BLaER1 (cell line): ENCODE results near the gene KCNK4.
"Not testable (repeated sequence)": the region's sequence is repeated elsewhere in the genome, so short reads cannot be mapped to it uniquely, and the experiment has no call there.

Source experiments
- H3K27ac ChIP-seq: shearing (Covaris generic); formaldehyde crosslinking; 2 replicates; pipeline ENCODE4 v1.8.1; 2022
- H3K27me3 ChIP-seq: shearing (Covaris generic); formaldehyde crosslinking; 2 replicates; pipeline ENCODE4 v1.8.1; 2022
- H3K36me3 ChIP-seq: shearing (Covaris generic); formaldehyde crosslinking; 2 replicates; pipeline ENCODE4 v1.8.1; 2022
- H3K4me1 ChIP-seq: shearing (Covaris generic); formaldehyde crosslinking; 2 replicates; pipeline ENCODE4 v1.8.1; 2022
- H3K4me2 ChIP-seq: shearing (Covaris generic); formaldehyde crosslinking; 2 replicates; pipeline ENCODE4 v1.8.1; 2022
- H3K4me3 ChIP-seq: shearing (Covaris generic); formaldehyde crosslinking; 2 replicates; pipeline ENCODE4 v1.8.1; 2022
- H3K9ac ChIP-seq: shearing (Covaris generic); formaldehyde crosslinking; 2 replicates; pipeline ENCODE4 v1.8.1; 2022
- H3K9me3 ChIP-seq: shearing (Covaris generic); formaldehyde crosslinking; 2 replicates; pipeline ENCODE4 v1.8.1; 2022
- H4K20me1 ChIP-seq: shearing (Covaris generic); formaldehyde crosslinking; 2 replicates; pipeline ENCODE4 v1.8.1; 2022
- Cebpa-rat ChIP-seq: shearing (Covaris generic); IDR thresholded peaks from 2 replicates; pipeline ENCODE4 v1.8.1; 2022

The KCNK4 gene

DNA sequence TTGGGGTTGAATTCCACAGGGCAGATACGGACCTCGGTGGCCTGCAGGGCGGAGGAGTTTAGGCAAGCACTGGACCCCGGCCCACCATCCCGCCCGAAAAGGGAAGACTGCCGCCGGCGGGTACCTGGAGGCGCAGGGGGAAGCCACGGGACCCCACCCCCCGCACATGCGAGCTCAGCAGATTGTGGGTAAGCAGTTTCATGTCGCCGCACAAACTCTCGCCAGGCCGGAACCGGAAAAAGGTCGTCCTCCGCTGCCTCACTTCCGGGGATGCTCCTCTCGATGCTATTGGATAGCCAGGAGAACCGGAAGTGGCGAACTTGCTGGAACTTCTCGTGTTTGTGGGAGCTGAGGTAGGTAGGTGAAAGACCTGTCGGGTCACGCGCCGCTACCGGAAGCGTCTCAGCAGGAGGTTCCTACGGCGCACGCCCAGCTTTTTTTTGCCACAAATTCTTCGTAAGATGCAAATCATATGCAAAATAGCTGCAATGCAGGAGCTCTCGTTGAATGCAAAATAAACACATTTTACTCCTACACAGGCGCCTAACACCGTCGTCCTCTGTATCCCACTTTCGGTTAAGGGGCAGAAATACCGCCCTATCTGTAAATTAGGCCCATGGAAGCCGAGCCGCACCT, 26.3 kb downstream of the KCNK4 start, which contains the start of gene TRMT112:
Gene TRMT112 (minus strand): TSS at position 235 of the 636 bp plus-strand sequence. CDS start 33 bp downstream, at position 202.
- H3K4me3 ChIP-seq, result peak within 1 kb of the TSS; percentile 95
- H3K9ac ChIP-seq, result peak within 1 kb of the TSS; percentile 84
- H3K9me3 ChIP-seq, result no peaks in the 10 kb centered on the region
- no peak for TF ChIP-seq Cebpa-rat
- peak within 1 kb of the TSS; percentile 95 for H3K27ac ChIP-seq
- H3K27me3 ChIP-seq, result no peaks in the 10 kb centered on the region
- H4K20me1 ChIP-seq, result peaks cover 34% of the 10 kb centered on the region
- H3K36me3 ChIP-seq, result peaks cover 65% of the 10 kb centered on the region
- H3K4me1 ChIP-seq, result peaks cover 29% of the 10 kb centered on the region
- H3K4me2 ChIP-seq, result peak within 1 kb of the TSS; percentile 97

DNA sequence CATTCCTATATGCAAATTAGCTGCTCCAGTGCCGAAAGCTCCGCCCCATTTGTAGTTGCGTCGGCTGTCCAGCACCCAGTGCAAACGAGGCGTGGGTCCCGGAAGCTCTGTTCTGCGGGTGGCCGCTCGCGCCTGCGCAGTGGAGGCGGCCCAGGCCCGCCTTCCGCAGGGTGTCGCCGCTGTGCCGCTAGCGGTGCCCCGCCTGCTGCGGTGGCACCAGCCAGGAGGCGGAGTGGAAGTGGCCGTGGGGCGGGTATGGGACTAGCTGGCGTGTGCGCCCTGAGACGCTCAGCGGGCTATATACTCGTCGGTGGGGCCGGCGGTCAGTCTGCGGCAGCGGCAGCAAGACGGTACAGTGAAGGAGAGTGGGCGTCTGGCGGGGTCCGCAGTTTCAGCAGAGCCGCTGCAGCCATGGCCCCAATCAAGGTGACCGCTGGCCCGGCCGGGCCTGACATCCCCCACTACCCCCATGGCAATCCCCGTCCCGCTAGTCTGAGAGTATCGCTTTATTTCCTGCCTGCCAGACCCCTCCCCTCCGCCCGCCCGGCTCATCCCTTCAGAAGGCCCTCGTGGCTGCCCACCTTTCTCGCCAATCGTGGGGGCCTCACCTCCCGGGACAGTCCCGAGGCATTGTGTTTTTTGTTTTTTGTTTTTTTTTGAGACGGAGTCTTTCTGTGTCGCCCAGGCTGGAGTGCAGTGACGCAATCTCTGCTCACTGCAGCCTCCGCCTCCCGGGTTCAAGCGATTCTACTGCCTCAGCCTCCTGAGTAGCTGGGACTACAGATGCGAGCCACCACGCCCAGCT, 27.1 kb downstream of the KCNK4 start, which contains the start of gene PRDX5:
Gene PRDX5 (plus strand): TSS at position 161 of the 805 bp plus-strand sequence. CDS start 95 bp downstream, at position 256.
- peak within 1 kb of the TSS; percentile 97 for H3K4me2 ChIP-seq
- peaks cover 36% of the 10 kb centered on the region for H3K4me1 ChIP-seq
- H3K9ac ChIP-seq, result peak within 1 kb of the TSS; percentile 84
- peak; percentile 75 for TF ChIP-seq Cebpa-rat
- H3K36me3 ChIP-seq, result peaks cover 65% of the 10 kb centered on the region
- H3K27ac ChIP-seq, result peak within 1 kb of the TSS; percentile 95
- no peaks in the 10 kb centered on the region for H3K9me3 ChIP-seq
- H4K20me1 ChIP-seq, result peaks cover 27% of the 10 kb centered on the region; the same call in 1 of the 2 replicates
- peak within 1 kb of the TSS; percentile 95 for H3K4me3 ChIP-seq
- H3K27me3 ChIP-seq, result no peaks in the 10 kb centered on the region

DNA sequence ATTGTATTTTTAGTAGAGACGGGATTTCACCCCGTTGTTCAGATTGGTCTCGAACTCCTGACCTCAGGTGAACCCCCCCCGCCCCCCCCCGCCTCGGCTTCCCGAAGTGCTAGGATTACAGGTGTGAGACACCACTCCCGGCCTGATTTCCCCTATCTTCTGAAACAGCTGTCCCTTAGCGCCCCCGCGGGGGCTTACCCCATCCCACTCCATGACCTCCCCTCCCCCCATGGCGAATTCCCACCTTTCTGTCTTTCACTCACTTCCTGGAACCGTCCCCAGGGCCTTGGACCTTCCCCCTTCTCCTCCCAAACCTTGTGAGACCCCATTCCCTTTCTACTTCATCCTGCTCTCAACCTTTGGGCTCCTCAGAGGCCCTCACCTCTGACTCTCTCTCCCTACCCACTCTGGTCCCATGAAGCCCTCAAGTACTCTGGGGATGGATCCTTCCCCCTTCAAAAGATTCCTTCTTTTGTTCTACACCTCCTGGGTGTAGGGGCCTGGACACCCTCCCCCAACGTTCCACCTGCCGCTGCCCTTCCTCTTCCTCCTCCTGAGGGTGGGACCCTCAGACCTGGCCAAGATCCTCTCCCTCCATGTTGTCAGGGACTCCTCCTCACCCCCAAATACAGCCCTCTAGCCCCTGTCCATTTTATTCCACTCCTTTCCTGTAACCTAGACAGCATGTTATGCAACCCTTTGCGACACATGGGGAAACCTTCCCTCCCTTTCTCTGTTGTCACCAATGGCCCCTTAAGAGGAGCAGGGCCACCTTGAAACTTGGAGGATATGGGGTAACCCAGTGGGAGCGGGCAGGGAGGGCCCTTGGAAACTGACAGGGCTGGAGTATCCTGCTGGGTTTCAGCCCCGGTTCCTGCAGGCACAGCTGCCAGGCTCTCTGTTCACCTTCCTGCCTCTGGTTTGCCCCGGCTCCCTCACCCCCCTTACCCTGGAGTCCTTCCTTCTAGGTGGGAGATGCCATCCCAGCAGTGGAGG, 28.0 kb downstream of the KCNK4 start:
- H3K9ac ChIP-seq, result peak overlapping the region; percentile 84; the same call in 1 of the 2 replicates

DNA sequence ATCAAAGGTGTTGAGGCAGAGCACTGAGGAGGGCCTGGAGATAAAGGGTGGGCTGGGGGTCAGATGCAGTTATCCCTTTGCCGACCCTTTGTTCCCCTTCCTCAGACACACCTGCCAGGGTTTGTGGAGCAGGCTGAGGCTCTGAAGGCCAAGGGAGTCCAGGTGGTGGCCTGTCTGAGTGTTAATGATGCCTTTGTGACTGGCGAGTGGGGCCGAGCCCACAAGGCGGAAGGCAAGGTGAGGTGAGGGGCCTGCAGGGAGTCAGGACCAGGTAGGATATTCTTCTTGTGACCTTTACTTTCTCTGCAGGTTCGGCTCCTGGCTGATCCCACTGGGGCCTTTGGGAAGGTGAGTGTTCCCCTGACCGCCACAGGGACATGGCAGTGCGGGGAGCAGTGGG, 29.5 kb downstream of the KCNK4 start:
- Histone ChIP-seq H3K9ac (no peak overlapping the region), H3K27ac (no peak overlapping the region), H3K9me3 (no peaks in the 10 kb centered on the region), H3K27me3 (no peaks in the 10 kb centered on the region), H3K36me3 (peaks cover 41% of the 10 kb centered on the region), H4K20me1 (peaks cover 11% of the 10 kb centered on the region; the same call in 1 of the 2 replicates), H3K4me3 (no peak overlapping the region), H3K4me1 (peaks cover 45% of the 10 kb centered on the region), H3K4me2 (no peak overlapping the region)
- no peak for TF ChIP-seq Cebpa-rat

More for the DNA sequence above, 28.0 kb downstream of the KCNK4 start:
- peaks cover 45% of the 10 kb centered on the region for H3K4me1 ChIP-seq
- no peaks in the 10 kb centered on the region for H3K27me3 ChIP-seq
- peak overlapping the region; percentile 95 for H3K4me3 ChIP-seq
- H3K36me3 ChIP-seq, result peaks cover 56% of the 10 kb centered on the region
- peak overlapping the region; percentile 95 for H3K27ac ChIP-seq
- peak overlapping the region; percentile 97 for H3K4me2 ChIP-seq
- peaks cover 18% of the 10 kb centered on the region; the same call in 1 of the 2 replicates for H4K20me1 ChIP-seq
- H3K9me3 ChIP-seq, result no peaks in the 10 kb centered on the region
- 0 out of 2 replicates have a peak, but pooled peaks have one; percentile 21 for TF ChIP-seq Cebpa-rat

DNA sequence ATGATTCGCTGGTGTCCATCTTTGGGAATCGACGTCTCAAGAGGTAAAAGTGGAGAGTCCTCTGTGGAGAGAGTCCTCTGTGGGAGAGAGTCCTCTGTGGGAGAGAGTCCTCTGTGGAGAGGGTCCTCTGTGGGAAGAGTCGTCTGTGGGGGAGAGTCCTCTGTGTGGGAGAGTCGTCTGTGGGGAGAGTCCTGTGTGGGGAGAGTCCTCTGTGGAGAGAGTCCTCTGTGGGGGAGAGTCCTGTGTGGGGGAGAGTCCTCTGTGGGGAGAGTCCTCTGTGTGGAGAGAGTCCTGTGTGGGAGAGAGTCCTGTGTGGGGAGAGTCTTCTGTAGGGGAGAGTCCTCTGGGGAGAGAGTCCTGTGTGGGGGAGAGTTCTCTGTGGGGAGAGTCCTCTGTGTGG, 29.9 kb downstream of the KCNK4 start:
- peaks cover 36% of the 10 kb centered on the region for H3K36me3 ChIP-seq
- H3K4me3 ChIP-seq, result no peak overlapping the region
- H4K20me1 ChIP-seq, result peaks cover 9% of the 10 kb centered on the region; the same call in 1 of the 2 replicates
- H3K4me1 ChIP-seq, result peaks cover 42% of the 10 kb centered on the region
- H3K27me3 ChIP-seq, result no peaks in the 10 kb centered on the region
- H3K9ac ChIP-seq, result no peak overlapping the region
- H3K27ac ChIP-seq, result no peak overlapping the region
- no peak for TF ChIP-seq Cebpa-rat
- H3K9me3 ChIP-seq, result no peaks in the 10 kb centered on the region
- no peak overlapping the region for H3K4me2 ChIP-seq

DNA sequence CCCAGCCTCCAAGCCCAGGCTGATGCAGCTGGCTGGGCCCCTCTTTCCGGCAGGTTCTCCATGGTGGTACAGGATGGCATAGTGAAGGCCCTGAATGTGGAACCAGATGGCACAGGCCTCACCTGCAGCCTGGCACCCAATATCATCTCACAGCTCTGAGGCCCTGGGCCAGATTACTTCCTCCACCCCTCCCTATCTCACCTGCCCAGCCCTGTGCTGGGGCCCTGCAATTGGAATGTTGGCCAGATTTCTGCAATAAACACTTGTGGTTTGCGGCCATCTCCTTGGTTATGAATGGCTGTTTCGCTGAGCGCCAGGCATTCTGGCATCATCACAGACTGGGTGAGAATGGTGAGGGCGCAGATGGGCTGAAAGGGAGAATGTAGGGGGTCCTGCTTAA, 30.4 kb downstream of the KCNK4 start:
- Histone ChIP-seq H3K27me3 (no peaks in the 10 kb centered on the region), H4K20me1 (peaks cover 4% of the 10 kb centered on the region; the same call in 1 of the 2 replicates), H3K36me3 (peaks cover 32% of the 10 kb centered on the region), H3K4me2 (no peak overlapping the region), H3K4me1 (peaks cover 37% of the 10 kb centered on the region), H3K9me3 (no peaks in the 10 kb centered on the region), H3K9ac (no peak overlapping the region), H3K27ac (no peak overlapping the region), H3K4me3 (no peak overlapping the region)
- TF ChIP-seq Cebpa-rat, result no peak

DNA sequence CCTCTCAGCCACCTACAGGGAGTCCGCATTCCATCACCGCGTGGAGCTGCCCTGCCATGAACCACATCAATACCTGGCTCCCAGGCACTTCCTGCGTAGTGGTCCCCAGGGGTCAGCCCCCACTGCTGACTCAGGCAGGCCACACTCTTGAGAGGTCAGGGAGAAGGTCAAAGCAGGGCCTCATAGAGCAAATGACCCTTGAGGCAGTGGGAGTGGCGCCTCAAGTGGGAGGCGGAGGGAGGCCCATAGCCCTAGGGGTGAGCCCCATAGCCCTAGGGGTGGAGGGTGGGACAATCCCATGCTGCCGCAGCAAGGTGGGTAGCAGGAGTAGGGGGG, 31.8 kb downstream of the KCNK4 start:
- H3K4me3 ChIP-seq, result no peak overlapping the region
- H3K4me2 ChIP-seq, result peak overlapping the region; percentile 39
- no peaks in the 10 kb centered on the region for H4K20me1 ChIP-seq
- no peaks in the 10 kb centered on the region for H3K9me3 ChIP-seq
- TF ChIP-seq Cebpa-rat, result no peak
- peaks cover 32% of the 10 kb centered on the region for H3K36me3 ChIP-seq
- H3K4me1 ChIP-seq, result peaks cover 35% of the 10 kb centered on the region
- 0 out of 2 replicates have a peak overlapping the region, but pooled peaks have one; percentile 22 for H3K9ac ChIP-seq
- 0 out of 2 replicates have a peak overlapping the region, but pooled peaks have one; percentile 9 for H3K27ac ChIP-seq
- no peaks in the 10 kb centered on the region for H3K27me3 ChIP-seq

DNA sequence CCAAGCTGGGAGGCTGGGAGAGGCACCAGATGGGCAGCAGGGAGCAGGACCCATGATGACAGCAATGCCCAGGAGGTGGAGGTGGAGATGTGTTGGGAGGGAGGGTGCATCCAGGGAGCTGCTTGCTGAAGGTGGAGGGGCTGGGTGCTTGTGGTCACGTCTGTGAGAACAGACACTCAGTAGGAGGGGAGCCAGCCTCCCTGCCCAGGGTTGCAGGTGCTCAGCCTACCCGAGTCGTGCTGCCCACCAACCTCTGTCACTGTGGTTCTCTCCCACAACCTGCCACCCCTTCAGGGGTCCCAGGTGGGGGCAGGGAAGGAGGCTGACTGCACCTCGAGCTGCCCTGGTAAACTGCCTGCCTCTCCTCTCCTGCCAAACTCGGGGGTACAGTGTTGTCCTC, 32.3 kb downstream of the KCNK4 start:
- H3K27ac ChIP-seq, result peak overlapping the region; percentile 46; the same call in 1 of the 2 replicates
- no peaks in the 10 kb centered on the region for H4K20me1 ChIP-seq
- no peak overlapping the region for H3K4me3 ChIP-seq
- peaks cover 32% of the 10 kb centered on the region for H3K36me3 ChIP-seq
- 0 out of 2 replicates have a peak overlapping the region, but pooled peaks have one; percentile 22 for H3K9ac ChIP-seq
- H3K27me3 ChIP-seq, result no peaks in the 10 kb centered on the region
- no peak for TF ChIP-seq Cebpa-rat
- H3K4me1 ChIP-seq, result peaks cover 35% of the 10 kb centered on the region
- no peaks in the 10 kb centered on the region for H3K9me3 ChIP-seq
- peak overlapping the region; percentile 39 for H3K4me2 ChIP-seq

DNA sequence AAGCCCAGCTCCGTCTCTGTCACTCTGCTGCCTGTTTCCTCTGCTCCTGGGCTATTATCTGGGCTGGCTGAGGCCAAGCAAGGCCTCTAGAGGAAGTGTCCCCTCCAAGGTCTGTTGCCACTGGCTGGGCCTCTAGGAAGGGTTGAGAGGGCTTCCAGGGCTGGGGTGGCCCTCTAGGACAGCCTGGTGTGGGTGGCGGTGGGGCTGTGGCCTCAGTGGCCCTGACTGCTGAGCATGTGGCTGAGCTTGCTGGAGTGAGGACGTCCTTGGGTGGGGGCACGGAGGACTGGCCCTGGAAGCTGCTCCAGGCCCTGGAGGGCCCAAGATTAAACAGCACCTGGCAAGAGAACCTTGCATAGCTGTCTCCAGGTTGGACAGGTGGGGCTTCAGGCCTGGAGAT, 32.9 kb downstream of the KCNK4 start:
- H3K27ac ChIP-seq, H3K9me3 ChIP-seq, H3K4me2 ChIP-seq, H4K20me1 ChIP-seq, H3K9ac ChIP-seq, H3K4me3 ChIP-seq, H3K27me3 ChIP-seq: not testable (repeated sequence)
- Histone ChIP-seq H3K36me3 (peaks cover 32% of the 10 kb centered on the region), H3K4me1 (peaks cover 32% of the 10 kb centered on the region)
